Measurements from ENCODE around the gene IGFBP7.

The IGFBP7 gene

GRCh38 chr4:57040510-57040909, 69.7 kb downstream of the IGFBP7 start:
- no peak for DNase-seq (ENCODE audit: low read depth)

- no peak for DNase-seq (ENCODE audit: low read depth)
Observed at GRCh38 chr4:57039345-57039744, 70.8 kb downstream of the IGFBP7 start.

- DNase-seq (ENCODE audit: low read depth): no peak
Observed at GRCh38 chr4:57037982-57038604, 72.1 kb downstream of the IGFBP7 start.

GRCh38 chr4:57034520-57034919, 75.7 kb downstream of the IGFBP7 start:
- no peak for DNase-seq (ENCODE audit: low read depth)

GRCh38 chr4:57023104-57023503, 87.1 kb downstream of the IGFBP7 start:
- peak; percentile 92 for DNase-seq (ENCODE audit: low read depth)

GRCh38 chr4:57020467-57021101, 89.6 kb downstream of the IGFBP7 start:
- peak; percentile 31 for DNase-seq (ENCODE audit: low read depth)

GRCh38 chr4:57018980-57019379, 91.2 kb downstream of the IGFBP7 start:
- DNase-seq (ENCODE audit: low read depth): no peak

GRCh38 chr4:57013543-57014120, 96.6 kb downstream of the IGFBP7 start:
- no peak for DNase-seq (ENCODE audit: low read depth)

- DNase-seq (ENCODE audit: low read depth): no peak
Observed at GRCh38 chr4:56999751-57000150, 110.4 kb downstream of the IGFBP7 start.

GRCh38 chr4:56995525-56995924, 114.7 kb downstream of the IGFBP7 start:
- DNase-seq (ENCODE audit: low read depth): no peak

GRCh38 chr4:56990109-56990905, 119.9 kb downstream of the IGFBP7 start:
- DNase-seq (ENCODE audit: low read depth): no peak

GRCh38 chr4:56986952-56987351, 123.2 kb downstream of the IGFBP7 start:
- DNase-seq (ENCODE audit: low read depth): no peak

GRCh38 chr4:56986192-56986591, 124.0 kb downstream of the IGFBP7 start:
- no peak for DNase-seq (ENCODE audit: low read depth)

GRCh38 chr4:56981795-56982201, 128.4 kb downstream of the IGFBP7 start:
- no peak for DNase-seq (ENCODE audit: low read depth)

Measured in HS-27A (cell line).